Fibroblast of the conjunctiva (primary cell): ENCODE measurements around the gene LDLRAD1.
"Not testable (repeated sequence)": the region's sequence is repeated elsewhere in the genome, so short reads cannot be mapped to it uniquely, and the experiment has no call there.

Source experiments
- DNase-seq: peaks from one replicate; pipeline ENCODE4 v3.0.0-alpha.2; 2010; ENCODE audit warnings: low read depth

The LDLRAD1 gene

GRCh38 chr1:53992085-53992874 is 25.7 kb downstream of the LDLRAD1 start:
- no peak for DNase-seq

DNA sequence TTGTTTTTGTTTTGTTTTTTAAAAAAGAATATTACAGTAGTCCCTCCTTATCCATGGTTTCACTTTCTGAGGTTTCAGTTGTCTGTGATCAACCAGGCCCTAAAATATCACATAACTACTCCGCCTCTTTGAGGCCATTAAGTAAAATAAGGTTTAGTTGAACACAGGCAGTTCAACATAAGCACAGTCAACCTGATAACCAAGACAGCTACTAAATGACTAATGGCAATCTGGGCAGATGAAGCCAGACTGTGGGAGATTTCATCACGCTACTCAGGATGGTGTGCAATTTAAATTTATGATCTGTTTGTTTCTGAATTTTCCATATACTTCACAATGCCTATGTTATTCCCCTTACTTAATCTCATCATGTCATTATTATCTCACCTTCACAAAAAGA is 30.1 kb downstream of the LDLRAD1 start:
- DNase-seq: no peak

DNA sequence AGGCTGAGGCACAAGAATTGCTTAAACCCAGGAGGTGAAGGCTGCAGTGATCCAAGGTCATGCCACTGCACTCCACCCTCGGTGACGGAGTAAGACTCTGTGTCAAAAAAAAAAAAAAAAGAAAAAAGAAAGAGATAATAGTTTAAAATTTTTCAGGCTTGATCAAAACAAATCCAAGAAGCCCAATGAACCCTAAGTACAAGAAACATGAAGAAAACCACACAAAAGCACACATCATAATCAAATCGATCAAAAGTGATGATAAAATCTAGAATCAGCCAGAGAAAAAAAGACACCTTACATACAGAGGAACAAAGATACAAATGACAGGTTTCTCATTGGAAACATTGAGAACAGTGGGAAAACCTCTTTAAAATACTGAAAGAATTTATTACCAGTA is 31.5 kb downstream of the LDLRAD1 start:
- DNase-seq: no peak

DNA sequence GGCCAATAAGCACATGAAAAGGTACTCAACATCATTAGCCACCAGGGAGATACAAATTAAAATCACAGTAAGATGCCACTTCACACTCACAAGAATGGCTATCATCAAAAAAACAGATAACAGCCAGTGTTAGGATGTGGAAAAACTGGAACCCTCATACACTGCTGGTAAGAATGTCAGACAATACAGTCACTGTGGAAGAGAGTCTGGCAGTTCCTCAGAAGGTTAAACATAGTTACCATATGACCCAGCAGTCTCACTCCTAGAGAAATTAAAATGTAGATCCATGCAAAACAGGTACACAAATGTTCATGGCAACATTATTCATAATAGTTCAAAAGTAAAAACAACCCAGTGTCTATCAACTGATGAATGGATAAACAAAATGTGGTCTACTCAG is 33.3 kb downstream of the LDLRAD1 start:
- DNase-seq: no peak

- no peak for DNase-seq
Observed at GRCh38 chr1:53982763-53983104, 35.3 kb downstream of the LDLRAD1 start.

DNA sequence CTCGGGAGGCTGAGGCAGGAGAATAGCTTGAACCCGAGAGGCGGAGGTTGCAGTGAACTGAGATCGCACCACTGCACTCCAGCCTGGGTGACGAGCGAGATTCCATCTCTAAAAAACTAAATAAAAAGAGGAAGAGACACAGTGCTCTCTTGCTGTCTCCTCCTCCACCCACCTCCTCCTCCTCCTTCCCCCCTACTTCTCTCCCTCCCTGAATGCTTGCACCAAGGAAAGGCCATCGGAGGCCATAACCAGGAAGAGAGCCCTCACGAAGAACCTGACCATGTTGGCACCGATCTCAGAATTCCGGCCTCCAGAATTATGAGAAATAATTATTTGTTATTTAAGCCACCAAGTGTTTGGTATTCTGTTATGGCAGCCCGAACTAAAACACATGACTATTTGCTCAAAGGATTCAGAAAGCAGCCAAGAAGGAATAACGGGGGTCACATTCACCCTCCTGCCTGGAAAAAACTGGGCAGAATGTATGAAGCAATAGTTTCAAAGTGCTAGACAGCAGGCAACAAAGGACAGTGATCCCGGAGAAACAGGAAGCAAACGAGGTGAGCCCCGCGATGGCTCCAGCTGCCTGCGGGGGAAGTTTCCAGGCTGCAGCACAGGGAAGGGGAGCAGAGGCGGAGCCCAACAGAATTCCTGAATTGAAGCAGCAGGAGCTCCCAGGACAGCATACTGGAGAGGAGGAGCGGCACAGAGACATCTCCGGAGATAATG is 35.8 kb downstream of the LDLRAD1 start:
- DNase-seq: no peak

DNA sequence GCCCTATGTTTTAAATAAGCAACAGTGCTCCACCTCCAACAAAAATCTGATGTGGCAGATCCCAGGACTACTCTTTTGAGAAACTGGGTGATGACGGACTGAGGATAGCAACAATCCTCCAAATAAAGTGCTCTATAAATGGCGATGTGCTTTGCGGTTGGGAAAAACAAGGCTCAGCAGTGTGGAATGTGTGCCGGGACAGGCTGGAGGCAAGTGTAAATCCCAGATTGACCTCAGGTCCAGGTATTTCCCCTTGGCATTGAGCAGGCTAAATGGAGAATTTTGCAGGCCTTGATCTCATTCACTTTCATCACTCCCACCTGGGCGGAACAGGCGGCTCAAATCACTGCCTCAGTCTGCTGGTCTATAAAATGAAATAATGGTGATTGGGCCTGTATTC is 36.8 kb downstream of the LDLRAD1 start:
- DNase-seq: no peak

DNA sequence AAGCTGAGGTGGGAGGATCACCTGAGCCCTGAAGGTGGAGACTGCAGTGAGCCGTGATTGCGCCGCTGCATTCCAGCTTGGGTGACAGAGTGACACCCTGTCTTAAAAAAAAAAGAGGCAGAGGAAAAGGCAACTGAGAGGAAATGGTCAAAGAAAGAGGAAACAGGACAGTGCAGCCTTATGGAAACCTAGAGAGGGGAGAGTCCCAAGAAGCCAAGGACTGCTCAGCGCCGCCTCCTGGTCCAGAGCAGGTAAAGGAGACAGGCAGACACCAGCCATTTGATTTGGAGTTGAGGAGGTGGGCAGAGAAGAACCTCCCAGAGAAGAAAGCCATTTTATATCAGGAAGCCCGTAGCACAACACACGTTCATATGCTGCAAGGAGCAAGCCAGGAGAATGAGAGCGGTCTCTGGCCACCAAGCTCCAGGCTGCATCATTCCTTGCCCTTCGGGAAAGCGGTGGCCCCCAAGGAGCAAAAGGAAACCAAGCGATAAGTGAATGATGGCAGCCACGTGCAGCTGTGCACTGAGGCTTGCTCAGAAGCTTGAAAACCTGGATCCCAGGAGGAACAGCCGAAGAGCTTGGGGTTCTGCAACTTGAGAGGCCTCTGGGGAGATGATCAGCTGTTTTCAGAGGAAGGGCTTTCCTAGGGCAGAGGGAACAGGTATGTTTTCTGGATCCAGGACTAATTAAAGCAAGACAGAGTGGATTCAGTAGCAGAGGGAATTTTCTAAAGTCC is 38.1 kb downstream of the LDLRAD1 start:
- DNase-seq: no peak

DNA sequence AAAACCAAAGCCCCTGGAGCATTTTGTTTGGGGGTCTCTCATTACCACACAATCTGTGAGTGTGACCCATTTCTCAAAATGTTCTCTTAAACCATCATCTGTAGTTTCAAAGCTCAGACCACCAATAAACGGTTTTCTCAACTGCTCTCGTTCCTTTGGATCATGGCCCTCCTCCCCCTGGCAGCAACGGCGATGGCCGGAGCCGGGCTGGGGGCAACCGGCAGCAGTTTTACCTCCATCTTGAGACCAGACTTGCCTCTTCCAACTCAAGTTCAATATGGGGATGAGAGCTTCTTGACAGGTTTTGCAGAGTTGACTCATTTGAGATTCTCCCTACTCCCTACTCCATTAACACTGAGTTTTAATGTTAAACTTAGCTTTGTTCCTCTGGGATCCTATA is 42.1 kb downstream of the LDLRAD1 start:
- DNase-seq: no peak

- DNase-seq: no peak
Observed at GRCh38 chr1:53971718-53972117, 46.3 kb downstream of the LDLRAD1 start.

DNA sequence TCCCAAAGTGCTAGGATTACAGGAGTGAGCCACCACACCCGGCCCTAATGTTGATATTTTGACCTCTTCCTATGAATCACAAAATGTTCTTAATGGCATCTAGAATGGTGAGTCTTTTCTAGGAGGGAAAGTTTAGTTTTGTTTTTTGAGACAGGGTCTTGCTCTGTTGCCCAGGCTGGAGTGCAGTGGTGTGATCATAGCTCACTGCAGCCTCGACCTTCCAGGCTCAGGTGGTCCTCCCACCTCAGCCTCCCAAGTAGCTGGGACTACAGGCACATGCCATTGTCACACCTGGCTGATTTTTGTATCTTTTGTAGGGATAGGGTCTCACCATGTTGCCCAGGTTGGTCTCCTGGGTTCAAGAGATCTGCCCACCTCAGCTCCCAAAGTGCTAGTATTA is 48.7 kb downstream of the LDLRAD1 start:
- not testable (repeated sequence) for DNase-seq

DNA sequence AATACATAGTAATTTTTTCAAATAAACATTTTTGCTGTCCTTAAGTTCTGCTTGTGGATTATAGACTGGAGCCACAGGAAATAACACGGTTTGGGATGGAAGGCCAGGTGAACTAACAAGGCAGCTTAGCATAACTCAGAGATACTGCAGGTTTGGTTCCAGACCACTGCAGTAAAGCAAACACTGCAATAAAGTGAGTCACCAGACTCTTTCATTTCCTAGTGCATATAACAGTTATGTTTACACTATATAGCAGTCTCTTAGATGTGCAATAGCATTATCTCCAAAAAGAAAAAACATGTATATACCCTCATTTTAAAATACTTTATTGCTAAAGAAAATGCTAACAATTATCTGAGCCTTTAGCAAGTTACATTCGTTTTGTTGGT is 49.9 kb downstream of the LDLRAD1 start:
- no peak for DNase-seq

GRCh38 chr1:53967409-53968124 is 50.4 kb downstream of the LDLRAD1 start:
- DNase-seq: no peak

GRCh38 chr1:53966794-53967193 is 51.2 kb downstream of the LDLRAD1 start:
- no peak for DNase-seq

DNA sequence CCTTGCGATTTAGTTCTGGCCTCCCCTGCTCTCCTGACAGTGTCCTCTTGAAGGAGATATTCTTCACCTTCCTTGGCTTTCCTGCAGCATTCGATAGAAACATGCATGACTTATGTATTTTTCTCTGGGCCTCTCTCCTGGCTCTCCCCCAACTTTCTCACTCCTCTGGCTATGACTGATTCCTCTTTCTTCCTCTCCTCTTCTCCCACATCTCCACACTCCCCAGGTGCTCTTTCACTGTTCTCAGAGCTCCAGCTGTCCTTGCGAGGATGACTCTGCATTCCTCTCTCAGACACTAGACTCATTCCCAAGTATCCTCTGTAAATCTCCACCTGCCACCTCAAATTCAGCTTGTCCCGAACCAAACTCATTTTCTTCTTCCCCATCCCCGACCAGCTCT is 53.9 kb downstream of the LDLRAD1 start:
- no peak for DNase-seq

- no peak for DNase-seq
Observed at GRCh38 chr1:53963460-53963859, 54.5 kb downstream of the LDLRAD1 start.

GRCh38 chr1:53962395-53962794 is 55.6 kb downstream of the LDLRAD1 start:
- no peak for DNase-seq

GRCh38 chr1:53959664-53960250 is 58.2 kb downstream of the LDLRAD1 start:
- DNase-seq: no peak
